HG02840 (cell line): Measurements from ENCODE around the gene EGF.

Experiments
- ATAC-seq: cut with Tn5 transposase; IDR thresholded peaks from one replicate; pipeline ENCODE4 v1.9.1; 2021; ENCODE audit warnings: mild to moderate bottlenecking, moderate library complexity, moderate number of reproducible peaks; ENCODE audit not compliant: unreplicated experiment, low FRiP score

EGF gene

GRCh38 chr4:109953556-109953955 lies 40.9 kb downstream of the EGF start:
- ATAC-seq, result no peak

GRCh38 chr4:109955146-109955545 lies 42.5 kb downstream of the EGF start:
- no peak for ATAC-seq

GRCh38 chr4:109957227-109957626 lies 44.5 kb downstream of the EGF start:
- no peak for ATAC-seq

GRCh38 chr4:109959195-109959594 lies 46.5 kb downstream of the EGF start:
- no peak for ATAC-seq

- ATAC-seq, result no peak
Measured at GRCh38 chr4:109962401-109962800, 49.7 kb downstream of the EGF start.

- ATAC-seq, result no peak
Measured at GRCh38 chr4:109966891-109967481, 54.3 kb downstream of the EGF start.

- ATAC-seq, result no peak
Measured at GRCh38 chr4:109967798-109968520, 55.3 kb downstream of the EGF start.

- no peak for ATAC-seq
Measured at GRCh38 chr4:109969087-109969486, 56.4 kb downstream of the EGF start.

- ATAC-seq, result no peak
Measured at GRCh38 chr4:109969919-109970318, 57.2 kb downstream of the EGF start.

- ATAC-seq, result no peak
Measured at GRCh38 chr4:109972786-109973528, 60.3 kb downstream of the EGF start.

GRCh38 chr4:109973529-109973905 lies 60.8 kb downstream of the EGF start:
- no peak for ATAC-seq

GRCh38 chr4:109976189-109976588 lies 63.5 kb downstream of the EGF start:
- no peak for ATAC-seq

GRCh38 chr4:109977854-109978501 lies 65.3 kb downstream of the EGF start:
- ATAC-seq, result no peak

- no peak for ATAC-seq
Measured at GRCh38 chr4:109978704-109979454, 66.2 kb downstream of the EGF start.

GRCh38 chr4:109979920-109980717 lies 67.4 kb downstream of the EGF start:
- no peak for ATAC-seq

GRCh38 chr4:109981936-109982335 lies 69.3 kb downstream of the EGF start:
- ATAC-seq, result no peak

GRCh38 chr4:109982521-109982920 lies 69.8 kb downstream of the EGF start:
- ATAC-seq, result no peak

GRCh38 chr4:109985993-109986974 lies 73.6 kb downstream of the EGF start:
- ATAC-seq, result no peak

- no peak for ATAC-seq
Measured at GRCh38 chr4:109989044-109989443, 76.4 kb downstream of the EGF start.
